CD4-positive, alpha-beta T cell treated with Interleukin-4 for 4 hours (primary cell): ENCODE data around the gene ISG15.
A peak's percentile ranks its signal among the peaks of the same experiment; 100 is the strongest.
"Not testable (repeated sequence)": the region's sequence is repeated elsewhere in the genome, so short reads cannot be mapped to it uniquely, and the experiment has no call there.

Experiments
- DNase-seq: peaks from one replicate; pipeline ENCODE4 v3.0.0-alpha.2; 2020

Gene ISG15

DNA sequence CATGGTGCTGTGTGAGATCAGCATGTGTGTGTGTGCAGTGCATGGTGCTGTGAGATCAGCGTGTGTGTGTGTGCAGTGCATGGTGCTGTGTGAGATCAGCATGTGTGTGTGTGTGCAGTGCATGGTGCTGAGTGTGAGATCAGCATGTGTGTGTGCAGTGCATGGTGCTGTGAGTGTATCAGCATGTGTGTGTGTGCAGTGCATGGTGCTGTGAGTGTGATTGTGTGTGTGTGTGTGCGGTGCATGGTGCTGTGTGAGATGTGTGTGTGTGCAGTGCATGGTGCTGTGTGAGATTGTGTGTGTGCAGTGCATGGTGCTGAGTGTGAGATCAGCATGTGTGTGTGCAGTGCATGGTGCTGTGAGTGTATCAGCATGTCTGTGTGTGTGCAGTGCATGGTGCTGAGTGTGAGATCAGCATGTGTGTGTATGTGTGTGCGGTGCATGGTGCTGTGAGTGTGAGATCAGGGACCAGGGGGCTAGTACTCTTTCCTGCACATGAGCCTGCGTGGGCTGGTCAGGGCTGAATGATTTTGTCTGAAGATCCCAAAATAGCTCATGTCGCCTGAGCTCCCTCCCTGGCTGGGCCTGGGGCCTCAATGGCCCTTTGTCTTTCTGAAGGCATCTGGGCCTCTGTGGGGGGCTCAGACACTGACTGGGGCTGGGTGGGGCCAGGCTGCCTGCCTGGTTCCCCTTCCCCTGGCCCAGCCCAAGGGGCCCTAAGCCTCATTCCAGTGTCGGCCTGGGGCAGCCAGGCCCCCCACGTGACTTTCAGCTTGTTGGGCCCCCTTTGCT lies 17.8 kb downstream of the ISG15 start:
- not testable (repeated sequence) for DNase-seq

DNA sequence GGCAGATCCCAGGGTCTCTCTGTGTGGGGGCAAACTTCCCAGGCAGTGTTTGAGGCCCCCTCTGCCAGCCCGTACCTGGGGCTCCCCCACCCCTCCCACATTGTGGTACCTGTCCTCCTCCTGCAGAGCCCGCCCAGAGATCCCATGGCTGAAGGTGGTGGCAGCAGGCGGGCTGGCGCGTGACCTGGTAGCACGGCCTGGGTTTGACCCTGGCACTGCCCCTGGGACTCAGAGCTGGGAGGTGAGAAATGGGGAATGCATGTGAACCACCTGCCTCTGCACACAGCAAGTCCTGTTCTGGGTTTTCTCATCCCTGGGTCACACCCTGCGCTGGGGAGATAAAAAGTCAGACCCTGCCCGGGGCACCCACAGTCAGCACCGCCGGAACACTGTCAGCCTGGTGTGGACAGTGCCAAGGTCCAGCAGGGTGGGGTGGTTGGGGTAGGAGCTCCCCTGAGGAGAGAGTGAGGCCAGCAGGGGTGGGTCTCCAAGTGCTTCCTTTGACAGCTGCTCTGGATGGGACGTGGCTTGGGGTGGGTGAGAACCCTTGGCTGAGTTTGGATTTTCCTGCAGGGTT lies 18.4 kb downstream of the ISG15 start:
- DNase-seq, result no peak

DNA sequence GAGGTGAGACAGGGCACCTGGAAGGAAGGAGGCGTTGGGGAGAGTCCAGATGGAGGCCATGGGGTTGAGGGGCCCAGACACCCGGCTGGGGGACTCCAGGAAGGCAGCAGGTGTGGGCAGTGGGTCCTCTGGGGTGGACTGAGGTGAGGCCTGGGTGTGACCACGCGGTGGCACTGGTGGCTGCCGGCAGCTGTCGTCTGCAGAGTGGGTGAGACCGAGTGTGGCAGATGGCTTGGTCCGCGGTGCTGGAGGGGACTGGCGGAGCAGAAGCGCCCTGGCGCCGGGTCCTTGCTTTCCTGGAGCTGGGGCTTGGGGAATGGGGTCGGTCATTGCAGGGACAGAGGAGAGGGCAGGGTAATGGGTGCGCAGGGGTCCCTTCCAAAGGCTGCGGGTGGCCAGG lies 19.1 kb downstream of the ISG15 start:
- no peak for DNase-seq

DNA sequence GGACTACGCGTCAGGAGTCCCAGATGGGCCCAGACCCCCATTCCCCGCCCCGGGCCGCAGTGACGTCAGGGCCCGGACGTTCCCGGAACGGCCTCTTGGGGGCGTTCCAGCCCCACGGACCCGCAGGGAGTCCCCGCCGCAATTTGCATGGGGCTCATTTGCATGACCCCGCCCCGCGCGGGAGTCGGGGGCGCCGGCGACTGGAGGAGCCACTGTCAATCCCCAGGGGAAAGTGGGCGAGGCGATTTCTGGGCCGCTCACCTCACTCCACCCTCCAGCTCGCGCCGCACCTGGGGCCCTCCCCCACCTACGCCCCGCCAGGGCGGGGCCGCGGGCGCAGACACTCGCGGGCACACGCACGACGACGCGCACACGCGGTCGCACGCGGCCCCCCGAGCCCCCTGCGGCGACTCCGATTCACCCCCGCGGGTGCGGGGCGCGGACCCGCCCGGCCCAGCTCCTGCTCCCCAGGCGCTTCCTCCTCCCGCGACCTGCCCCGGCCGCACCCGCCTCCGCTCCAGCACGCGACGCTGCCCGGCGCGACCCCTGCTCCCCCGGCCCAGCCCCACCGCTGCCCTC lies 19.8 kb downstream of the ISG15 start:
- peak; percentile 84 for DNase-seq

DNA sequence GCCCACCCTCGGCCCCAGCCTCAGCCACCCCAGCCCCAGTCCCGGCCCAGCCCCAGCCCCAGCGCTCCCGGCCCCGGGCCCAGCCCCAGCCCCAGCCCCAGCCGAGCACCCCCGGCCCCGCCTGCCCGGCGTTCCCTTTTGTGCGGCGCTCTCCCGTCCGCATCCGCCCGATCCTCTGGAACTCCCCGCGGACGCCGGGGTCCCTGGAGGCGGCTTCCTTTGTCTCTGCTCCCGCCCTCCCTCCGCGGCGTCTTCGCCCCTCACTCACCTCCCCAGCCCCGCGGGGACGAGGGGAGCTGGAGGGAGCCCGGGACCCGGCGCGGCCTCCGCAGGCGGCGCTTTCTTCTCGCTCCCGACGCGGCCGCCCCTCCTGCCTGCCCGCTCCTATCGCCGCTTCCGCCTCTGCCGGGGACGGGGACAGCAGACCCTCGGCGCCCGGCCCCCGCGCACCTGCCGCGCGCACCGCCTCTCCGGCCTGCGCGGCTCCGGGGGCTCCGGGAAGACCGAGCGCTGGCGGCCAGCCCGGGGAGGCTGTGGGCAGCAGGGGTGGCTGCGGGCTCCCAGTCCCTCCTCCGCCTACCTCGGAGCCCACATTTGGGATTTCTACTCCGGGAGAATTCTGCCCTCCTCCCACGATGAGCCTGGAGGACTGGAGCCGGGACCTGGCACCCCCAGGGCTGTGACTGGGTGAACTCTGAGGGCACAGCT lies 20.6 kb downstream of the ISG15 start:
- DNase-seq, result no peak

DNA sequence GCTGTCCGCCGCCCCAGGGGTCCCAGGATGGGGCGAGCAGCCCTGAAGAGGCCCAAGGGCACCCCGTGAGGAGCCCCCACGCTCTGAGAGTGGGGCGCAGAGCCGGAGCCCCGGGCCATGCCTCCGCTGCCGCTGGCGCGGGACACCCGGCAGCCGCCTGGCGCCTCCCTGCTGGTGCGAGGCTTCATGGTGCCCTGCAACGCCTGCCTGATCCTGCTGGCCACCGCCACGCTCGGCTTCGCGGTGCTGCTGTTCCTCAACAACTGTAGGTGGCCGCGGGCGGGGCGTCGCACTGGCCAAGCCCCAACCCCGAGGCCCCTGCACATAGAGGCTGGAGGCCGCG lies 21.1 kb downstream of the ISG15 start:
- no peak for DNase-seq

DNA sequence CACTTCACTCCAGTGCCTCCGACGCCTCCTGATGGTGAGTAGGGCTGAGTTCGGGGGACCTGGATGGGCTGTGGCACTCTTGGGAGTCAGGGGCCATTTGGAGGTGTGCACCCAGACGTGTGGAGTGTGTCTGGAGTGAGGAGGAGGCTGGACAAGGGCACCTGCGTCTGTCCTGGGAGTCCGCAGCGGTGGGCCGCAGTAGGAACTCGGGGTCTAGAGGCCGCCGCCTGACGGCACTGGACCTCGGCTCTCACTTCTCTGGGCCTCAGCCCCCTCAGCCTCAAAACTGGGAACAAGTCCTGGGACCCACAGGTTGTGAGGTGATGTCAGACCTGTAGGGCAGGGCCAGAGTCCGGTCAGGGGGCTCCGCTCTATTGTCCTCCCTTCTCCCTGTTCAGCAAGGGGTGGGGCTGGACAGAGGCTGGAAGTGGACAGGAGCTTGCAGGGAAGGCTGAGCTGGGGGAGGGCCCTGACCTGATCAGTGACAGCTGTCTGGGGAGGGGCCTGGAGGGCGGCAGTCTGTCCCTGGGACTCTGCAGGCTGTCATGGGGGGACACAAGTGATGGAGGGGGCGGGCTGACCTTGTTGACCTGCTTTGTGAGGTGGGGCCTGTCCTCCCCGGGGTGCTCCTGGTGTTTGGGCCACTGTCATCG lies 22.1 kb downstream of the ISG15 start:
- no peak for DNase-seq

DNA sequence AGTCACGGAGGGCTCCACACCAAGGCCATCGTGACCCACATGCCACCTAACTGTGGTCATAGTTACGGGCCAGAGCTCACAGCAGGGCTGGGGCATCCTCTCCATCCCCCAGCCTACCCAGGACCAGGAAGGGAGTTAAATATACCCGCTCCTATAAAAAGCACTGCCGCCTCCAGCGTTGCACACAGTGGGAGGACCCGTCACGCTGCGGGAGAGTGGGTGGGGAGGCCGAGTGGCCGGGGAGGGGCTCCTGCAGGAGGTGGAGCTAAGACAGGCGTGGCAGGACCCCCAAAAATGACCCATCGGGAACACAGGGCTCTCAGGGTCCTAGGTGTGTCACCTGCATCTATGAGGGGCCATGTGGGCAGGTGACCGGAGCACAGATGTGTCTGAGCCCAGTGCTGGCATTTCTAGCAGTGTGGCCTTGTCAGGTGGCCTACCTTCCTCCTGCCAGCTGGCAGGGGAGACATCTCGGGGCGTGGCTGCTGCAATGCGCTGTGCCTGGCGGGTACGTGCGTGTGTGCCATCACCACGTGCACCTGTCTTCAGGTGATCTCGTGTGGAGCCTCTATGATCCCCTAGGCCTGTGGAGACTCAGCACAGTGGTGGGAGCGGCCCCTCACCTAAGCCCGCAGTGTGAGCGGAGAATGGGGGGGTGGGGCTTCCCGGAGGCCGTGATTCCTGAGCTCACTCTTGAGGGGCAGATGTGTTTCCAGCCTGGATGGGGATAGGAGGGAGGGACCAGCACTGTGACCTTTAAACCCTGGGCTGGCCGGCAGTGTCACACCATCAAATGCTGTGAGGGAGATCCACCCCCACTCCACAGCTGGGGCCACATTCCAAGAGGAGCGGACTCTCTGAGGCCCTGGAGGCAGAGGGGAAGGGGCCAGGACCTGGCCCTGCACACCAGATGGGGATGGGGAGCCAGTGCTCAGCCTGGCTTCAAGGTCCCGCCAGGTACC lies 24.4 kb downstream of the ISG15 start:
- no peak for DNase-seq

DNA sequence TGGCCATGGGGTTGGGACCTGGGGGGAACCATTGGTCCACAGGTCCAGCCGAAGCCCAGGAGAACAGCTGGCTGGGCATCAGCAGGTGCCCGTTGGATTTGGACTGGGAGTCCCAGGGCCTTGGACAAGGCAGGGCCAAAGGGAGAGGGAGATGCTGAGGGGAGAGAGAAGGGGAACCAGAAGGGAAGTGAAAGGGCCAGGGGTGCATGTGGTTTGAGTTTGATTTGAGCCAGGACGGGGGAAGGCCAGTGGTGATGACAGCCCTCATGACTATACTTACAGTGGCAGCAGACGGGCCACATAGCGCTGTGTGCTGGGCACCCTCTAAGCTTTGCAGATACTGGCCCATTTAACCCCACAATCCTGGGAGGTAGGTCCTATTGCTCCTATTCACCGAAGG lies 25.4 kb downstream of the ISG15 start:
- no peak for DNase-seq

DNA sequence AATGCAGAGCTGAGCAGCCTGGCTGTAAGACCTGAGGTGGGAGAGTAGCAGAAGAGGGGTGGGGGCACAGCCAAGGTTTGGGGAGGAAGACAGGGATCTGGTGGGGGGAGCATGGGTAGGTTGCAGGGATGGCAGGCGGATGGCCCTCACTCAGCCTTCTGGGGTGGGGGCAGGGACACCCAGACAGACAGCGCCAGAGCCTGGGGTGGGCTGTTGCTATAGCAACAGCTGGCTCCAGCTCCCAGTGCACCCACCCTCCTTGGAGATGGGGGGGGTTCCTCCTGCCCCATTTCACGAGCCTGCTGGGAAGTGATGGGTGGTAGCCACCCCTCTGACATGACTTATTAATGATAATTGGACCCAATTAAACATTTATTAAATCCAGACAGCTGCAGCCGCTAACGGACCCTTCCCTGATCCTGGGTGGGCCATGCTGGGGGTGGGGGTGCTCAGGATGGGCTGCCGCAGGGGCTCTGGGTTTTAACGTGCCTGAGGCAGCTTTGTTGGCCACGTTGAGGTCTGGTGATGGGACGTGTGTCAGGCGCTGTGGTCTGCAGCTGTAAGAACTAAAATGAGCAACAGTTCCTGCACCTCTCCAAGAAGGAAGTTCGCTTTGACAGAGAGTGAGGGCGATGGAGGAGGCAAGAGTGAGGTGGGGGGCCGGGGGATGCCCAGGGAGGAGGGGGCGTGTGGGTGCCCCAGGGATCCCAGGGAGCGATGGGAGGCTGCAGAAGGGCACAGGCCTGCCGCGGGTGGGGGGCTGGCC lies 26.0 kb downstream of the ISG15 start:
- DNase-seq, result no peak

DNA sequence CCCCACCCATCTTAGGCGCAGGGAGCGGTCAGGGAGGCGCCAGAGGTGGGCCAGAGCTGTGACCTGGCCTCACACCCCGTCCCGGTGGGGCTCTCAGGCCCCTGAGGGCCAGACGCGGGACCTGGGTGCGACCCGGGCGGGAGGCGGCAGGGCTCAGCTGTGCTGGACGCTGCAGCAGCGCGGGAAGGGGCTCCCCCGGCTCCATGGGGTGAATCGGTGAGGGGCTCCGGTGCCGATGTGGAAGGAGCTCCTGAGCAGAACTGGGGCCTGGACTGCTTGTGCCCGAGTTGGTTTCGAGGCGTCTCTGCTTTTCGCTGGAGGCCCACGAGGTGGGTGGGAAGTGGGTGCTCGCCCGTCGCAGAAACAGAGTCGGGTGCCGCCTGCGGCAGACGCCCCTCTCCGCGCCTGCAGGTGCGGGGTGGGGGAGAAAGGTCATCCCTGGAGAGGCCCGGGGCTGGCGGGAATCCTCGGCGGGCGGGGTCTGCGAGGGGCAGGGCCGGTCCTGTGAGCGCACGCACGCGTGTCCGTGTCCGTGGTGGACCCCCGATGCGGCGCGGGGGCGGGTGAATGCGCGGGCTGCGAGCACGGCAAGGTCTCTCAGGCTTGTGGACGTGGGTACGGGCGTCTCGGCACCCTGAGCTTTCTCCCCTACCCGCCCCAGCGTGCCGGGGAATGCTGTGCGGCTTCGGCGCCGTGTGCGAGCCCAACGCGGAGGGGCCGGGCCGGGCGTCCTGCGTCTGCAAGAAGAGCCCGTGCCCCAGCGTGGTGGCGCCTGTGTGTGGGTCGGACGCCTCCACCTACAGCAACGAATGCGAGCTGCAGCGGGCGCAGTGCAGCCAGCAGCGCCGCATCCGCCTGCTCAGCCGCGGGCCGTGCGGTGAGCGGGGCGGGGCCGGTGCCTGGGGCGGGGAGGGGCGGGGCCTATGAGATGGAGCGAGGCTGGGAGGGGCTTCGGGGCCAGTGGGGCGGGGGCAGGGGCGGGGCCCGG lies 27.0 kb downstream of the ISG15 start:
- peak; percentile 66 for DNase-seq

DNA sequence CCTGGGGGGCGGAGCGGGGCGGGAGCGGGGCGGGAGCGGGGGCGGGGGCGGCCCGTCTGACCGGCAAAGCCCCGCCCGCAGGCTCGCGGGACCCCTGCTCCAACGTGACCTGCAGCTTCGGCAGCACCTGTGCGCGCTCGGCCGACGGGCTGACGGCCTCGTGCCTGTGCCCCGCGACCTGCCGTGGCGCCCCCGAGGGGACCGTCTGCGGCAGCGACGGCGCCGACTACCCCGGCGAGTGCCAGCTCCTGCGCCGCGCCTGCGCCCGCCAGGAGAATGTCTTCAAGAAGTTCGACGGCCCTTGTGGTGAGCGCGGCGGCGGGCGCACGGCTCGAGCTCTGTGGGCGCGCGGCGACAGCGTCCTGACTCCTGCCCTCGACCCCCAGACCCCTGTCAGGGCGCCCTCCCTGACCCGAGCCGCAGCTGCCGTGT lies 27.8 kb downstream of the ISG15 start:
- DNase-seq, result no peak

DNA sequence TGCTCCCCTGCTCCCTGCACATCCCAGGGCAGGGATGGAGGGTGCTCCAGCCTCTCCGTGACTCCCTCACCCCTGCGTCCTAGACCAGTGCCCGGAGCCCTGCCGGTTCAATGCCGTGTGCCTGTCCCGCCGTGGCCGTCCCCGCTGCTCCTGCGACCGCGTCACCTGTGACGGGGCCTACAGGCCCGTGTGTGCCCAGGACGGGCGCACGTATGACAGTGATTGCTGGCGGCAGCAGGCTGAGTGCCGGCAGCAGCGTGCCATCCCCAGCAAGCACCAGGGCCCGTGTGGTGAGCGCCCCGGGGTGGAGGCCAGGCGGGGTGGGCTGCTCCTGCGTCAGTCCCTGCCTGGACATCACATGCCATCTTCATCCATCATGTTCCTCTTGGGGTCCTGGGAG lies 28.6 kb downstream of the ISG15 start:
- no peak for DNase-seq

DNA sequence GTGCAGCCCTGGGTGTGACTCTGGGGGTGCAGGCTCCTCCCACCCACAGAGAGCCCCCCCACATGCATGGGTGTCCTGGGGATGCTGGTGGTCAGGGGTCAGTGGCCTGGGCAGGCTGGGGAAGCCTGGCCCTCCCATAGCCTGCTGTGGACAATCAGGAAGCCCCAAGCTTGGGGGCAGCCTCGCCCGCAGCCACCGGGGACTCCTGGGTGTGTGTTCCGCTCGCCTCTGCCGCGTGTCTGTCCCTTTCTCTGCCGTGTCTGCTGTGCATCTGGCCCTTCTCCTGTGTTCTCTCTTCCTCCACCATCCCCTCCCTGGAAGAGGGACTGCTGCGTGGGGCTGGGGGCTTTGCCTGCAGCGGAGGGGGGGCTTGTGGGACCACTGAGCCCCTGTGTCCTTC lies 29.5 kb downstream of the ISG15 start:
- no peak for DNase-seq

DNA sequence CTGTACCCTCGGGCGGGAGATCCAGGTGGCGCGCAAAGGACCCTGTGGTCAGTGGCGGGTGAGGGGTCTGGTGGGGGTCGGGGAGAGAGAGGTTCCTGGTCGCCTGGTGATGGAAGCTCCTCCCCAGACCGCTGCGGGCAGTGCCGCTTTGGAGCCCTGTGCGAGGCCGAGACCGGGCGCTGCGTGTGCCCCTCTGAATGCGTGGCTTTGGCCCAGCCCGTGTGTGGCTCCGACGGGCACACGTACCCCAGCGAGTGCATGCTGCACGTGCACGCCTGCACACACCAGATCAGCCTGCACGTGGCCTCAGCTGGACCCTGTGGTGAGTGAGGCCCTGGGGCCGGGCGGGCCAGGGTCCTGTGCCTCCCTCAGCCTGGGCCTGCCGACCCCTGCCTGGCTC lies 30.1 kb downstream of the ISG15 start:
- DNase-seq, result no peak

DNA sequence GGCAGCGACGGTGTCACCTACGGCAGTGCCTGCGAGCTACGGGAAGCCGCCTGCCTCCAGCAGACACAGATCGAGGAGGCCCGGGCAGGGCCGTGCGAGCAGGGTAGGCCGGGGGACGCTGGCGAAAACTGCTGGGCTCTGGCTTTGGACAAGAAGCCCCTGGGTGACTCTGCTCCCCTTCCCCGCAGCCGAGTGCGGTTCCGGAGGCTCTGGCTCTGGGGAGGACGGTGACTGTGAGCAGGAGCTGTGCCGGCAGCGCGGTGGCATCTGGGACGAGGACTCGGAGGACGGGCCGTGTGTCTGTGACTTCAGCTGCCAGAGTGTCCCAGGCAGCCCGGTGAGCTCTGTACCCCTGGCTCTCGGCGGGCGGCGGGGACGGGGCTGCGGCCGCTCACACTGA lies 30.6 kb downstream of the ISG15 start:
- DNase-seq, result no peak

DNA sequence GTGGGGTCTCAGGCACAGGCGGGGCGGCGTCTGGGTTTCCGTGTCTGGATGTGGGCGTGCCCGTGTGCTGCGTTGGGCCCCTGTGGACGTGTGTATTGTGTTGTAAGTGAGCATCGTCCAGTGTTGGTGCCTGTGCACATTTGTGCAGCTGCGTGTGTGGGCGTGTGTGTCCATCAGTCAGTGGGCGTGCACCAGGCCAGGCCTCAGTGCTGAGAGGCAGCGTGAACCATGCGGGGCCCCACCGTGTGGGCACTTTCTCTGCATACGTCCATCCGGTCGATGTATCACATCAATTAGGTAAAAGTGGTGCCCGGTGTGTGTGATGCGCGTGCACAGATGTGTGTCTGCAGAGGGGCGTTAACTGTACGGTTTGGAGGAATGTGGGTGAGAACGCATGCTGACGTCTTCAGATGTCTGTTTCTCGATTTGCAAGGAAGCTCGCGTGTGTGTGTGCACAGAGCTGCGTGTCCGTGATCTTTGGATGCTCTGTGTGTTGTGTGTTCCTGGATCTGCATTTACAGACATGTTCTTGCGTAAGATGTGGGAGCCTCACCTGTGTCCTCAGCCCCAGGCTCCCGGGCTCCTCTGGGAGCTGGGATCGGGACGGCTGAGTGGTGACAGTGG lies 31.3 kb downstream of the ISG15 start:
- no peak for DNase-seq

DNA sequence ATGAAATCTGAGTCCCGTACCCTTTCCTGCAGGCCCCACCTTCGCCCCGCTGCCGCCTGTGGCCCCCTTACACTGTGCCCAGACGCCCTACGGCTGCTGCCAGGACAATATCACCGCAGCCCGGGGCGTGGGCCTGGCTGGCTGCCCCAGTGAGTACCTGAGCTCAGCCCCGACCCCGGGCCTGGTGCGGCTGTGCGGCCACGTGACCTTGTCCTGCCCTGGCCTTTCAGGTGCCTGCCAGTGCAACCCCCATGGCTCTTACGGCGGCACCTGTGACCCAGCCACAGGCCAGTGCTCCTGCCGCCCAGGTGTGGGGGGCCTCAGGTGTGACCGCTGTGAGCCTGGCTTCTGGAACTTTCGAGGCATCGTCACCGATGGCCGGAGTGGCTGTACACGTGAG lies 31.8 kb downstream of the ISG15 start:
- DNase-seq, result no peak

DNA sequence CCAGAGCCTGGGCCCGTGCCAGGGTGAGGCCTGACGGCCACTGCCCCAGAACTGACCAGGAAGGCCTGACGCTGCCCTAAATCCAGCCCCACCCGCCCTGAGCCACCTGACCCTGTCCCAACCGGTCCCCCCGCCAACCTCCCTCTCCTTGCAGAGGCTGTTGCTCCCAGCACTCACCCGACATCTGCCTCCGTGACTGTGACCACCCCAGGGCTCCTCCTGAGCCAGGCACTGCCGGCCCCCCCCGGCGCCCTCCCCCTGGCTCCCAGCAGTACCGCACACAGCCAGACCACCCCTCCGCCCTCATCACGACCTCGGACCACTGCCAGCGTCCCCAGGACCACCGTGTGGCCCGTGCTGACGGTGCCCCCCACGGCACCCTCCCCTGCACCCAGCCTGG lies 32.9 kb downstream of the ISG15 start:
- no peak for DNase-seq

DNA sequence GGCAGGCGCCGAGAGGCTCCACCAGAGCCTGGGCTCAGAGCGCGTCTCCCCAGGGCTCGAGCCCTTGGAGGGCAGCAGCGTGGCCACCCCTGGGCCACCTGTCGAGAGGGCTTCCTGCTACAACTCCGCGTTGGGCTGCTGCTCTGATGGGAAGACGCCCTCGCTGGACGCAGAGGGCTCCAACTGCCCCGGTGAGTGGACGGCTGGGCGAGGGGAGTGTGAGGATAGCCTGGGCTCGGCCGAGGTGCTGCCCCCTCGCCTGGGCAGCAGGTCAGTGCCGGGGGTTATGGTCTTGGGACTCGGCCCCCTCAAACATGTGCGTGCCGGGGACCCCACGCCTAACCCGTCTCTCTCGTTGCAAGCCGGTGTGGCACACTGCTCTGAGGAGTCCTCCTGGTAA lies 33.5 kb downstream of the ISG15 start:
- no peak for DNase-seq
